ENCODE data around the gene ACKR2. TPM values are rescaled to one million over a fixed set of nuclear protein-coding genes. Genes with fewer than 3 reads are reported as not detected.

ACKR2 gene
- total and polyA plus RNA-seq, 4 donors = 0.26 to 7.8 (median 3.1) TPM; not detected in 1

- intact Hi-C loops (cut with DNase I) = loop anchor here in 1 of 2 donors (10.0 kb wide), 1 partner anchor 332 kb away; the partner anchor contains the start of gene POMGNT2
- Histone ChIP-seq H3K36me3 (ENCODE audit: control insufficient read depth in 1 of 2, insufficient read depth in 2 of 2, low read length in 1 of 2) (no peaks in the 10 kb centered on the region), H3K4me1 (ENCODE audit: control insufficient read depth in 1 of 2, insufficient read depth in 2 of 2, low read length in 2 of 2) (no peaks in the 10 kb centered on the region), H3K27ac (ENCODE audit: low read depth in 1 of 2, low read length in 2 of 2) (no peak within 1 kb of the TSS), H3K9me3 (ENCODE audit: control insufficient read depth, low read length) (no peaks in the 10 kb centered on the region), H3K27me3 (ENCODE audit: control insufficient read depth in 1 of 2, insufficient read depth in 2 of 2, low read length in 1 of 2) (no peaks in the 10 kb centered on the region), H3K4me3 (ENCODE audit: low read length in 2 of 2) (peak within 1 kb of the TSS; percentile 21 to 45)
- WGBS, 2 donors = 8 to 9% methylated on average over 50 to 63 of the region's 63 CpGs
- DNase-seq = peak; percentile 98 to 99
- ATAC-seq (ENCODE audit: low FRiP score) = peak; percentile 96
Measured at GRCh38 chr3:42772670-42773408, 36.4 kb upstream of the ACKR2 start, which contains the start of gene CCDC13. CCDC13 (minus strand) TSS chr3:42773253; CDS start chr3:42758345, 14,908 bp downstream.

- intact Hi-C loops (cut with DNase I) = loop anchor here in 1 of 2 donors (10.0 kb wide), 1 partner anchor 331 kb away; the partner anchor contains the start of gene POMGNT2
- DNase-seq (no peak), ATAC-seq (ENCODE audit: low FRiP score) (no peak)
- Histone ChIP-seq H3K4me1 (ENCODE audit: control insufficient read depth in 1 of 2, insufficient read depth in 2 of 2, low read length in 2 of 2) (no peaks in the 10 kb centered on the region), H3K36me3 (ENCODE audit: control insufficient read depth in 1 of 2, insufficient read depth in 2 of 2, low read length in 1 of 2) (no peaks in the 10 kb centered on the region), H3K9me3 (ENCODE audit: control insufficient read depth, low read length) (no peaks in the 10 kb centered on the region), H3K27me3 (ENCODE audit: control insufficient read depth in 1 of 2, insufficient read depth in 2 of 2, low read length in 1 of 2) (no peaks in the 10 kb centered on the region), H3K4me3 (ENCODE audit: low read length in 2 of 2) (peak overlapping the region; percentile 21 to 45), H3K27ac (ENCODE audit: low read depth in 1 of 2, low read length in 2 of 2) (no peak overlapping the region)
- WGBS, 2 donors = 1% methylated on average over 6 of the region's 6 CpGs
Measured at GRCh38 chr3:42773409-42773751, 35.9 kb upstream of the ACKR2 start.

DNA sequence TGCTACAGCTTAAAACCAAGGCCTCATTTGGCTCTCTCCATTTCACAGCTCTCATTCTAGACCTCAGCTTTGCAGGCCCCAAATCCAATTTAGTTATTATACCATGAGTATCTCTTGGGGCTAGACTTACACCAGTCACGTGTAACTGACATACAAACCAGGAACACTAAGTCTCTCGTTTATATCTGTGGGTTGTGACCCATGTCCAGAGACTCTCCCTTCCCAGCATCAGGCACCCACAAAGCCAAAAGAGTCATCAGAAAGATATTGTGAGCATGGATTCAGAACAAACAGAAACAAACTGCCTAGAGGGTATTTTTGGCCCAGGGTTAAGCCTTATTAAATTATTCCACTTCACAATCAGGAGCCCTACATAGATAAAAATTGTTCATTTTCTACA, 30.6 kb upstream of the ACKR2 start:
- no peak overlapping the region for H3K4me3 ChIP-seq (ENCODE audit: low read length in 2 of 2)
- intact Hi-C loops (cut with DNase I) = loop anchor here in 1 of 2 donors (10.0 kb wide), 1 partner anchor 326 kb away; the partner anchor contains the start of gene POMGNT2
- H3K4me1 ChIP-seq (ENCODE audit: control insufficient read depth in 1 of 2, insufficient read depth in 2 of 2, low read length in 2 of 2) = no peaks in the 10 kb centered on the region
- 48 to 50% methylated on average over 2 of the region's 2 CpGs for WGBS, 2 donors
- H3K27ac ChIP-seq (ENCODE audit: low read depth in 1 of 2, low read length in 2 of 2) = no peak overlapping the region
- H3K9me3 ChIP-seq (ENCODE audit: control insufficient read depth, low read length) = no peaks in the 10 kb centered on the region
- no peaks in the 10 kb centered on the region for H3K36me3 ChIP-seq (ENCODE audit: control insufficient read depth in 1 of 2, insufficient read depth in 2 of 2, low read length in 1 of 2)
- ATAC-seq (ENCODE audit: low FRiP score) (peak; percentile 82), DNase-seq (no peak)
- no peaks in the 10 kb centered on the region for H3K27me3 ChIP-seq (ENCODE audit: control insufficient read depth in 1 of 2, insufficient read depth in 2 of 2, low read length in 1 of 2)

- WGBS, 2 donors = 72 to 77% methylated on average over 3 of the region's 3 CpGs
- no peaks in the 10 kb centered on the region for H3K4me1 ChIP-seq (ENCODE audit: control insufficient read depth in 1 of 2, insufficient read depth in 2 of 2, low read length in 2 of 2)
- H3K4me3 ChIP-seq (ENCODE audit: low read length in 2 of 2) = no peak overlapping the region
- H3K27me3 ChIP-seq (ENCODE audit: control insufficient read depth in 1 of 2, insufficient read depth in 2 of 2, low read length in 1 of 2) = no peaks in the 10 kb centered on the region
- intact Hi-C loops (cut with DNase I) = loop anchor here (2.0 to 5.0 kb wide), 3 partner anchors 52 to 102 kb away; no protein-coding TSS in a partner anchor
- DNase-seq (no peak), ATAC-seq (ENCODE audit: low FRiP score) (no peak)
- no peak overlapping the region for H3K27ac ChIP-seq (ENCODE audit: low read depth in 1 of 2, low read length in 2 of 2)
- no peaks in the 10 kb centered on the region for H3K36me3 ChIP-seq (ENCODE audit: control insufficient read depth in 1 of 2, insufficient read depth in 2 of 2, low read length in 1 of 2)
- no peaks in the 10 kb centered on the region for H3K9me3 ChIP-seq (ENCODE audit: control insufficient read depth, low read length)
Measured at GRCh38 chr3:42780398-42780797, 28.8 kb upstream of the ACKR2 start.

DNA sequence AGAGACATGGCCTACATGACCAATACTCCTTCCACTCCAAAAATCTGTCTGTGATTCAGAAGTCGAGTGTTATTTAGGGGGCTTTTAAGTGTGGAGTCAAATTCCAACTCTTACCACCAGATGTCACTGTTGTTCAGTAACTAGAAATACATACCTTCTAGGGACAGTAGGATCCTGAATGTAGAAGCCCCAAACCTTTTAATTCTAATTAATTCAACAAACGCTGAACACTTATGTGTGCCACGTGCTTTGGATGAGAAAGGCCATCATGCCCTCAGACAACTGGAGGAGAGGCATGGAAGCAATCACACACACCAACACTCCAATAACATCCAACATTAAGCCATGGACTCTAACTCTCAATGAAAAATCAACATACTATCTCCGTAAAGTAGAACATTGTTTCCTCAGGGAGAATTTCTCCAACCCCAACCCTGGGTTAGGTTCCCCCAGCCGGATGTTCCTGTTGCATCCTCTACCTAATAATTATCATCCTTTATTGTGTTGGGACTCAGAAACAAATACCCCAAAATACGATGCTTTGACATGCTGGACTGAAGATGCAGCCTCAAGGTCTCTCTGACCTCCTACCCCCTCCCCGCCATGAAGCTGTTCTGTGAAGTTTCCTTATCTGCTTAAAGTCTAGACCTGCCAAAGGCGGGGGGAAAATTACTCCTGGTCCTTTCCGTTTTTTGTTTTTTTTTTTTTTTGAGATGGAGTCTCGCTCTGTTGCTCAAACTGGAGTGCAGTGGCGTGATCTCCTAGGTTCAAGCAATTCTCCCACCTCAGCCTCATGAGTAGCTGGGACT, 28.1 kb upstream of the ACKR2 start:
- Histone ChIP-seq H3K27me3 (ENCODE audit: control insufficient read depth in 1 of 2, insufficient read depth in 2 of 2, low read length in 1 of 2) (no peaks in the 10 kb centered on the region), H3K4me3 (ENCODE audit: low read length in 2 of 2) (no peak overlapping the region), H3K36me3 (ENCODE audit: control insufficient read depth in 1 of 2, insufficient read depth in 2 of 2, low read length in 1 of 2) (no peaks in the 10 kb centered on the region), H3K9me3 (ENCODE audit: control insufficient read depth, low read length) (no peaks in the 10 kb centered on the region), H3K27ac (ENCODE audit: low read depth in 1 of 2, low read length in 2 of 2) (no peak overlapping the region), H3K4me1 (ENCODE audit: control insufficient read depth in 1 of 2, insufficient read depth in 2 of 2, low read length in 2 of 2) (no peaks in the 10 kb centered on the region)
- WGBS, 2 donors = 52 to 57% methylated on average over 11 of the region's 11 CpGs
- intact Hi-C loops (cut with DNase I) = loop anchor here (1.0 to 5.0 kb wide), 4 partner anchors 51 to 102 kb away; no protein-coding TSS in a partner anchor
- DNase-seq = no peak
- peak; percentile 82 for ATAC-seq (ENCODE audit: low FRiP score)

- intact Hi-C loops (cut with DNase I) = no loop called here
- Histone ChIP-seq H3K36me3 (ENCODE audit: control insufficient read depth in 1 of 2, insufficient read depth in 2 of 2, low read length in 1 of 2) (peaks cover 0 to 2% of the 10 kb centered on the region in 2 donors), H3K27ac (ENCODE audit: low read depth in 1 of 2, low read length in 2 of 2) (no peak overlapping the region), H3K4me1 (ENCODE audit: control insufficient read depth in 1 of 2, insufficient read depth in 2 of 2, low read length in 2 of 2) (no peaks in the 10 kb centered on the region), H3K27me3 (ENCODE audit: control insufficient read depth in 1 of 2, insufficient read depth in 2 of 2, low read length in 1 of 2) (no peaks in the 10 kb centered on the region), H3K9me3 (ENCODE audit: control insufficient read depth, low read length) (no peaks in the 10 kb centered on the region), H3K4me3 (ENCODE audit: low read length in 2 of 2) (no peak overlapping the region)
- WGBS, 2 donors = 74 to 76% methylated on average over 1 of the region's 1 CpG
- DNase-seq (no peak), ATAC-seq (ENCODE audit: low FRiP score) (no peak)
Measured at GRCh38 chr3:42786212-42786611, 23.0 kb upstream of the ACKR2 start.

- DNase-seq (no peak), ATAC-seq (ENCODE audit: low FRiP score) (no peak)
- Histone ChIP-seq H3K36me3 (ENCODE audit: control insufficient read depth in 1 of 2, insufficient read depth in 2 of 2, low read length in 1 of 2) (peaks cover 0 to 2% of the 10 kb centered on the region in 2 donors), H3K27ac (ENCODE audit: low read depth in 1 of 2, low read length in 2 of 2) (no peak overlapping the region), H3K4me3 (ENCODE audit: low read length in 2 of 2) (no peak overlapping the region), H3K4me1 (ENCODE audit: control insufficient read depth in 1 of 2, insufficient read depth in 2 of 2, low read length in 2 of 2) (no peaks in the 10 kb centered on the region), H3K9me3 (ENCODE audit: control insufficient read depth, low read length) (no peaks in the 10 kb centered on the region), H3K27me3 (ENCODE audit: control insufficient read depth in 1 of 2, insufficient read depth in 2 of 2, low read length in 1 of 2) (no peaks in the 10 kb centered on the region)
- 97 to 98% methylated on average over 2 of the region's 2 CpGs for WGBS, 2 donors
- intact Hi-C loops (cut with DNase I) = no loop called here
Measured at GRCh38 chr3:42786631-42787030, 22.6 kb upstream of the ACKR2 start.

DNA sequence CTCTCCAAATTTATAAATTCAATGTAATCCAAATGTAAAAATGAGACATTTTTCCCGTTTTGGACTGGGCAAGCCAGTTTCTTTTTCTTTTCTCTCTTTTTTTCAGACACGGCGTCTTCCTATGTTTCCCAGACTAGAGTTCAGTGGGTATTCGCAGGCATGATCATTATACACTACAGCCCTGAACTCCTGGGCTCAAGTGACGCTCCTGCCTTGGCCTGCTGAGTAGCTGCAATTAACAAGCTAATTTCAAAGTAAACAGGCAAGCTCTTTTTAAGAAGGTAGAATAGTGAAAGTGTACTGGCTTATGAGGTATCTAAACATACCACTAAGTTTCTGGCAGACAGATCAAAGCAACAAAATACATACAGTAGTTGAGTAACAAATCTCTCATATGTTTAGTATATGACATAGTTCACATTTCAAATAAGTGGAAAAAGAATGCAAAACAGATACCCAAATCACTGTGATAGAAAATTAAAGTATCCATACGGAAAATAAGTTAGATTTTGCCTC, 18.5 kb upstream of the ACKR2 start:
- intact Hi-C loops (cut with DNase I) = no loop called here
- WGBS, 2 donors = 60 to 68% methylated on average over 6 of the region's 6 CpGs
- Histone ChIP-seq H3K4me1 (ENCODE audit: control insufficient read depth in 1 of 2, insufficient read depth in 2 of 2, low read length in 2 of 2) (no peaks in the 10 kb centered on the region), H3K27ac (ENCODE audit: low read depth in 1 of 2, low read length in 2 of 2) (no peak overlapping the region), H3K27me3 (ENCODE audit: control insufficient read depth in 1 of 2, insufficient read depth in 2 of 2, low read length in 1 of 2) (no peaks in the 10 kb centered on the region), H3K4me3 (ENCODE audit: low read length in 2 of 2) (no peak overlapping the region), H3K9me3 (ENCODE audit: control insufficient read depth, low read length) (no peaks in the 10 kb centered on the region), H3K36me3 (ENCODE audit: control insufficient read depth in 1 of 2, insufficient read depth in 2 of 2, low read length in 1 of 2) (peaks cover 0 to 2% of the 10 kb centered on the region in 2 donors)
- ATAC-seq (ENCODE audit: low FRiP score) = no peak
- no peak for DNase-seq

Data from aorta (tissue), 5 donors.